Hindlimb muscle (tissue), 1 donor: ENCODE measurements around the gene TGM6. TPM values are rescaled to one million over a fixed set of nuclear protein-coding genes. Genes with fewer than 3 reads are reported as not detected.

ENCODE experiments used
- DNase-seq: peaks from one replicate; pipeline ENCODE4 v3.0.0-alpha.2; 2013
- polyA plus RNA-seq: library from polyadenylated mRNA; unstranded; fragments of 120-200 nt; gene quantifications from one replicate; pipeline ENCODE4 v1.2.1, GENCODE V29; 2013; ENCODE audit not compliant: insufficient read length

Gene TGM6
- not detected for polyA plus RNA-seq

- DNase-seq, result no peak
Observed at GRCh38 chr20:2380601-2381000, at the start of gene TGM6. Gene TGM6 (plus strand): TSS chr20:2380901. CDS start chr20:2380969, 68 bp downstream.

- DNase-seq, result no peak
Observed at GRCh38 chr20:2331106-2331505, 49.6 kb upstream of the TGM6 start.

GRCh38 chr20:2331901-2332565, 48.7 kb upstream of the TGM6 start:
- DNase-seq, result no peak

- no peak for DNase-seq
Observed at GRCh38 chr20:2332711-2333110, 48.0 kb upstream of the TGM6 start.

- DNase-seq, result no peak
Observed at GRCh38 chr20:2333821-2334220, 46.9 kb upstream of the TGM6 start.

- DNase-seq, result no peak
Observed at GRCh38 chr20:2335096-2335870, 45.4 kb upstream of the TGM6 start.

GRCh38 chr20:2336471-2336870, 44.2 kb upstream of the TGM6 start:
- DNase-seq, result no peak

GRCh38 chr20:2337142-2337541, 43.6 kb upstream of the TGM6 start:
- DNase-seq, result no peak

- no peak for DNase-seq
Observed at GRCh38 chr20:2338411-2339066, 42.2 kb upstream of the TGM6 start.

- no peak for DNase-seq
Observed at GRCh38 chr20:2340136-2340535, 40.6 kb upstream of the TGM6 start.

GRCh38 chr20:2340823-2341222, 39.9 kb upstream of the TGM6 start:
- DNase-seq, result no peak

- DNase-seq, result no peak
Observed at GRCh38 chr20:2341336-2341735, 39.4 kb upstream of the TGM6 start.

- DNase-seq, result no peak
Observed at GRCh38 chr20:2342243-2342642, 38.5 kb upstream of the TGM6 start.

GRCh38 chr20:2346188-2346587, 34.5 kb upstream of the TGM6 start:
- no peak for DNase-seq

GRCh38 chr20:2348336-2348735, 32.4 kb upstream of the TGM6 start:
- no peak for DNase-seq

- no peak for DNase-seq
Observed at GRCh38 chr20:2349801-2350200, 30.9 kb upstream of the TGM6 start.

GRCh38 chr20:2350606-2351005, 30.1 kb upstream of the TGM6 start:
- DNase-seq, result no peak

GRCh38 chr20:2353231-2353630, 27.5 kb upstream of the TGM6 start:
- DNase-seq, result no peak

- DNase-seq, result no peak
Observed at GRCh38 chr20:2357114-2357513, 23.6 kb upstream of the TGM6 start.

GRCh38 chr20:2358006-2358405, 22.7 kb upstream of the TGM6 start:
- DNase-seq, result no peak

- no peak for DNase-seq
Observed at GRCh38 chr20:2361035-2361593, 19.6 kb upstream of the TGM6 start.

- no peak for DNase-seq
Observed at GRCh38 chr20:2363187-2363586, 17.5 kb upstream of the TGM6 start.

GRCh38 chr20:2363587-2363986, 17.1 kb upstream of the TGM6 start:
- no peak for DNase-seq
